Fibroblast of villous mesenchyme (primary cell): Measurements from ENCODE around the gene TUBGCP6. TPM values are rescaled to one million over a fixed set of nuclear protein-coding genes. Genes with fewer than 3 reads are reported as not detected.
"Not testable (repeated sequence)": the region's sequence is repeated elsewhere in the genome, so short reads cannot be mapped to it uniquely, and the experiment has no call there.

Experiments
- DNase-seq: peaks from one replicate; pipeline ENCODE4 v3.0.0-alpha.2; 2010; ENCODE audit warnings: low read depth
- H3K4me3 ChIP-seq: 2 replicates; pipeline ENCODE4 v1.5.1; 2011; ENCODE audit warnings: low read depth, mild to moderate bottlenecking, low read length
- total RNA-seq: library from RNA; depleted of rRNA; stranded (reverse); fragments of >200 nt; gene quantifications from 2 replicates; pipeline ENCODE4 v1.2.3, GENCODE V29; 2012
- TF ChIP-seq, protein P1 (sequence below): IDR thresholded peaks from 2 replicates; pipeline ENCODE4 v1.5.1; 2012; ENCODE audit warnings: low read depth, mild to moderate bottlenecking, low read length; ENCODE audit not compliant: insufficient read depth

TUBGCP6 gene
- total RNA-seq, 1 donor = 32.4 TPM

- no peak overlapping the region for H3K4me3 ChIP-seq
- peak; percentile 62 for DNase-seq
- TF ChIP-seq, protein P1, sequence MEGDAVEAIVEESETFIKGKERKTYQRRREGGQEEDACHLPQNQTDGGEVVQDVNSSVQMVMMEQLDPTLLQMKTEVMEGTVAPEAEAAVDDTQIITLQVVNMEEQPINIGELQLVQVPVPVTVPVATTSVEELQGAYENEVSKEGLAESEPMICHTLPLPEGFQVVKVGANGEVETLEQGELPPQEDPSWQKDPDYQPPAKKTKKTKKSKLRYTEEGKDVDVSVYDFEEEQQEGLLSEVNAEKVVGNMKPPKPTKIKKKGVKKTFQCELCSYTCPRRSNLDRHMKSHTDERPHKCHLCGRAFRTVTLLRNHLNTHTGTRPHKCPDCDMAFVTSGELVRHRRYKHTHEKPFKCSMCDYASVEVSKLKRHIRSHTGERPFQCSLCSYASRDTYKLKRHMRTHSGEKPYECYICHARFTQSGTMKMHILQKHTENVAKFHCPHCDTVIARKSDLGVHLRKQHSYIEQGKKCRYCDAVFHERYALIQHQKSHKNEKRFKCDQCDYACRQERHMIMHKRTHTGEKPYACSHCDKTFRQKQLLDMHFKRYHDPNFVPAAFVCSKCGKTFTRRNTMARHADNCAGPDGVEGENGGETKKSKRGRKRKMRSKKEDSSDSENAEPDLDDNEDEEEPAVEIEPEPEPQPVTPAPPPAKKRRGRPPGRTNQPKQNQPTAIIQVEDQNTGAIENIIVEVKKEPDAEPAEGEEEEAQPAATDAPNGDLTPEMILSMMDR = peak; percentile 32
Measured at GRCh38 chr22:50274311-50274710, 29.5 kb upstream of the TUBGCP6 start.

GRCh38 chr22:50273781-50274180, 29.0 kb upstream of the TUBGCP6 start:
- not testable (repeated sequence) for DNase-seq, H3K4me3 ChIP-seq

- DNase-seq, H3K4me3 ChIP-seq: not testable (repeated sequence)
Measured at GRCh38 chr22:50273352-50273751, 28.5 kb upstream of the TUBGCP6 start.

DNA sequence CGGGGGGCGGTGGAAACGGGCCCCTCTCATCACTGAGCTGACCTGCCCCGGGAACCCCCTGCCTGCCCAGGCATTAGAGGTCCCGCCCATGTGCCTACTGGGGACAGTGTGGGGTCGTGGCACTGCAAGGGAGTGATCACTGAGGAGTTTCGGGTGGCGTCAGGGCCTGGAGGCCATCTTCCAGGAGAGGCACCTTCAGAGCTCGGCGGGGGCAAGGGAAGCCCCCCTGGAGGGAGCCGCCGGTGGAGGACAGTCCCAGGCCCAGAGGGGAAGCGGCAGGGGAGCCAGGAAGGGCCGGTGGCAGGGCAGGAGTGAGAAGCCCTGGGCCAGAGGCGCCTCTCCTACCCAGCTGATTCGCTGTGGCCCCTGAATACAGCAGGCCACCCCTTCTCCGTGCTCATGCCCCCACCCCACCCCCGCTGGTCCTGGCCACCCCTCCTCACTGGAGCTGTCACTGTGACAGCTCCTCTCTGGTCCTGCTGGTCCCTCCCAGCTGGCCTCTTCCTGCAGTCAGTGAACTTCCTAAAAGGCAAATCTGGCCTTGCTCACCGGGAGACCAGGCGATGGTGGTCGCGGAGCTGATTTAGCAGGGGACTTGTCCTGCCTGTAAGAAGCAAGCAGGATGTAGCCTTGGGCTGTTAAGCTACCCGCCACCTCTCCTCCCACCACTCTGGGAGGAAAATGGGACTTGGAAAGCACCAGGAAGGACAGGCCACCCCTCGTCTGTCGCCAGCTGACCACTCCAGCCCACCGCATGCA, 27.4 kb upstream of the TUBGCP6 start:
- no peak for DNase-seq
- TF ChIP-seq, protein P1 = no peak
- no peak overlapping the region for H3K4me3 ChIP-seq

GRCh38 chr22:50271519-50271970, 26.7 kb upstream of the TUBGCP6 start:
- TF ChIP-seq, protein P1 = no peak
- DNase-seq = peak; percentile 68
- peak overlapping the region; percentile 62 for H3K4me3 ChIP-seq

- peak; percentile 82 for DNase-seq
Measured at GRCh38 chr22:50270666-50271394, 26.0 kb upstream of the TUBGCP6 start.

DNA sequence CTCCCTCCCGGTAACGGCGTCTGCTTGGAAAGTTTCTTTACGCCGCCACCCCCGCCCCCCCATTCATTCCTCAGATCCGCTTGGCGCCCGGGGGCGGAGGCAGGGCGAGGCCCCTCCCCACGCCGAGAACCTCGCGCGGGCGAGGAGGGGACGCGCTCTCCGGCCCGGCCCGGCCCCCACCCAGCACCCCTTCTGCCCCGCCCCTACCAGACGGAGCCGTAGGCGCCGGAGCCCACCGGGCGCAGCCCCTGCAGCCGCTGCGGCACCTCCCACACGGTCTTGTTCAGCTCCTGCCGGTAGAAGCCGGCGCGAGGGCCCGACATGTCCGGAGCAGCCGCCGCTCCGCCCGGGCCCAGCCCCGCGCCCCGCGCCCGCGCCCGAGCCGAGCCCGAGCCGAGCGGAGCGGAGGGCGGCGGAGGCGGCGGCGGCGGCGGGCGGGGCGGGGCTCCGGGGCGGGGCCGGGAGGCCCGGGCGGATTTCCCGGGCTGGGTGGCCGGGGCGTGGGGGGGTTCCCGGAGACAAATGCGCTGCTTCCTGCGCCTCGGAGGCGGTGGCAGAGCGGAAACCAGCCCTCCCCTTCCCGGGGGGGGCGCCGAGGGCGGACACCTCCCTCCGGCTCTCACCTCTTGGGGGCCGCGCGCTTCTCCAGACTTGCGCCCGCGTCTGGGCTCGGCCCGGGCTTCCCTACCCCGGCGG, 25.3 kb upstream of the TUBGCP6 start, which contains the start of gene MAPK11:
Gene MAPK11 (minus strand): TSS at position 411 of the 696 bp plus-strand sequence. CDS start 88 bp downstream, at position 323.
- TF ChIP-seq, protein P1 = no peak
- no peak for DNase-seq

More at GRCh38 chr22:50270666-50271394, 26.0 kb upstream of the TUBGCP6 start:
- TF ChIP-seq, protein P1 = no peak
- peak overlapping the region; percentile 62 for H3K4me3 ChIP-seq

More for the DNA sequence above, 25.3 kb upstream of the TUBGCP6 start, which contains the start of gene MAPK11:
- H3K4me3 ChIP-seq = peak within 1 kb of the TSS; percentile 62
